Hematopoietic multipotent progenitor cell treated with erythropoietin and hydrocortisone succinate and interleukin-3 and kit ligand, for 17 days (in vitro differentiated cells): Measurements from ENCODE around the gene LY6G6C.

ENCODE experiments used
- DNase-seq: peaks from one replicate; pipeline ENCODE4 v3.0.0-alpha.2; 2015; ENCODE audit warnings: low spot score

LY6G6C gene

GRCh38 chr6:31741815-31742214 lies 20.3 kb upstream of the LY6G6C start:
- no peak for DNase-seq

GRCh38 chr6:31740397-31741223 lies 19.1 kb upstream of the LY6G6C start:
- no peak for DNase-seq

GRCh38 chr6:31739639-31740396 lies 18.3 kb upstream of the LY6G6C start, which contains the start of gene MSH5:
Gene MSH5, plus strand, starts transcription at chr6:31740005. Its CDS starts 462 bp downstream, at chr6:31740467.
- peak; percentile 98 for DNase-seq

- peak; percentile 66 for DNase-seq
These were observed 16.7 kb upstream of the LY6G6C start for GRCh38 chr6:31737991-31738979.

DNA sequence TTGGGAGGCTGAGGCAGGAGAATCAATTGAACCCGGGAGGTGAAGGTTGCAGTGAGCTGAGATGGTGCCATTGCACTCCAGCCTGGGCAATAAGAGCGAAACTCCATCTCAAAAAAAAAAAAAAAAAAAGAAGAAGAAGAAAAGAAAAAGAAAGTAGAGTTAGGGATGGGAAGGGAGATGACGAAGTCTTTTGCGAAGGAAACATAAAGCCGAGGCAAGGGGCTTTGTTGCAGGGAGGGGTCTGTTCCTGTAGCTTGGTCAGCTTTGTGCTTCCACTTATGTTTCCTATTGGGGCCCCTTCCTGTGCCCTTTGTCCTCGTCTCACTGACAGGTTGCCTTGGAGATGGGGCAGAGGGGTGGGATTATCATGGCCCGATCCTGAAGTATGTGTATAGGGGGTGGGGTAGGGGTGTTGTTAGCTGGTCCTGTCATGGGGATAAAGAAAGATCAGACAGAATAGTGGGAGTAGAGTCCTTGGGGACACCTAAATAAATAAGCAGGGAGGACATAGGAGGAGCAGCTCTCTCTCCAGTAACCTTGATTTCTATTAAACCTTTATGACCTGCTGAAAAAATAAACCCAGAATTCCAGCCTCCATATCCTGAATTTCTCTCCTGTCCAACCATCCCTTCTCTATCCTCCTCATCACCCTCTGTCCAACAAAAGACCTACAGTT lies 15.9 kb upstream of the LY6G6C start:
- DNase-seq = no peak

- no peak for DNase-seq
These were observed 15.3 kb upstream of the LY6G6C start for GRCh38 chr6:31736768-31737314.

GRCh38 chr6:31736021-31736767 lies 14.6 kb upstream of the LY6G6C start, which contains the start of gene CLIC1:
Gene CLIC1, minus strand, starts transcription at chr6:31736530. Its CDS starts 230 bp downstream, at chr6:31736300.
- DNase-seq = peak; percentile 84

- peak; percentile 63 for DNase-seq
These were observed 13.4 kb upstream of the LY6G6C start for GRCh38 chr6:31734821-31735406.

DNA sequence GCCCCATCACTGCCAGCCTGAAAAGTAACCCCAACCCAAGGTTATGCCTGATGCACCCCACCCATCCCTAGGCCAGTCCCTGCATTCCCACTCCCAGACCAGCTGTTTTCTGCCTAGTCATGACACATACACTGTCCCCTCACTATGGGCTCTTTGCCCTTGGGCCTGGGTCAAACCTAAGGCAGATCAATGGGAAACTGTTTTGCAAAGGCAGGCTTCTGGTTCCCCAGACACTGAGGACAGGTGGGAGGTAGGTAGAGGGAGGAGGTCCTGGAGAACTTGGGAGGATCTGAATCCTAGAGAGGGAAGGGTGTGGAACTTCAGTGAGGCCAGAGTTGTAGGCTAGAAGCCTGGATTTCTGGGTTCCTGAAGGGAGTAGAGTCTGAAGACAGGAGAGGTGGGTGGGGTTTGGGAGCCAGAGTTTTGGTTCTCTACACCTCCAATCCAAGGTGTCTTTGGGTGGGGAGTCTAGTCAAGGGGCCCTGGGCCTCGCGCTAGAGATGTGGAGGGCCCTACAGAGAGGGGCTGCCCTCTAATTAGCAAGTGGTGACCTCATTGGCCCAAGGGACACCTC lies 12.8 kb upstream of the LY6G6C start:
- no peak for DNase-seq

- no peak for DNase-seq
These were observed 12.2 kb upstream of the LY6G6C start for GRCh38 chr6:31733734-31734133.

DNA sequence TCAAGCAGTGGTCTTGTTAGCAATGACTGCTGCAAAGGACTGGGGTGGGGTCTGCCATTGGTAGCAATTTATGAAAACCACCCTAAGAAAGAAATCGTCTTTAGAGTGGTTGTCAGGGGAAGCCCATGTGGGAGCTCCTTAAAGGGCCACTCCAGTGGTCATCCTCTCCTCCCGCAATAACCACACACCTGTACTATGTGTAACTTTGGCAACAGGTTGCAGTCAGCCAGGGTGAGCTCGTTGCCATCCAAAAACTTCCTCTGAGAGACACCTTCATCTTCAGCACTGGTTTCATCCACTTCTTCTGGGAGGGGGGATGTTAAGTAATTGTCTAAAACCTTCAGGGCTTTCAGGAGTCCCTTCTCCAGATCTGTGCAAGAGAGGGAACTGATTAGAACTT lies 10.5 kb upstream of the LY6G6C start:
- DNase-seq = no peak

- no peak for DNase-seq
These were observed 9.1 kb upstream of the LY6G6C start for GRCh38 chr6:31730631-31731086.

DNA sequence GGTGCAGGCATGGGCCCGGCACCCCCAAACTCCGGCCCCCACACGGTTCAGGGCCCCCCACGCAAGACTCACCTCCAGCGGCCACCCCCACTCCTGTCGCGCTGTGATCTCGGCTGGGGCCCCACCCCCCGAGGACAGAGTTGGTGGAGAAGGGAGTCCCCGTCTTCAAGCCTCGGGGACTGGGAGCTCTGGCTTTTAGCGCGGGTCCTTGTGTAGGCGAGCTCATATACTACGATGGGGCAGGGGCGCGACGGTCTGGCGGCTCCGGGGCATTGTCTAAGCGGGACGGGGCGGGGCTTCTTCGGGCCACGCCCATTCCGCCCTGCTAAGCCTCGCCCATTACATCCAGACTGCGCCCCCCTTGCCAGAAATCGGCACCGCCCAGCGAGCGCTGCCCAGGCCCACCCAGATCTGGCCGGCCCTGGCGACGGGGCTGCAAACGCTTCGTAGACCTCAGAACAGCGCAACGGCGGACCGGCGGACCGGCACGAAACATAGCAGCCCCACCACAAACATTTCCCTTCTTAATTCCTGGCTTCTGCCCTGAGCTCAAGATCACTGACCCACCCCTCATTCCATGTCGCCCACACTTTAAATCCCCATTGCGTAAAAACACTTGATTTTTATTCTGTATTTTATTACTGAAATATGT lies 8.6 kb upstream of the LY6G6C start:
- peak; percentile 79 for DNase-seq

- peak; percentile 85 for DNase-seq
These were observed 8.0 kb upstream of the LY6G6C start for GRCh38 chr6:31729515-31729978.

GRCh38 chr6:31728767-31729514 lies 7.4 kb upstream of the LY6G6C start, which contains the start of gene DDAH2:
Gene DDAH2, minus strand, starts transcription at chr6:31729299. Its CDS starts 138 bp downstream, at chr6:31729161.
- DNase-seq = no peak

DNA sequence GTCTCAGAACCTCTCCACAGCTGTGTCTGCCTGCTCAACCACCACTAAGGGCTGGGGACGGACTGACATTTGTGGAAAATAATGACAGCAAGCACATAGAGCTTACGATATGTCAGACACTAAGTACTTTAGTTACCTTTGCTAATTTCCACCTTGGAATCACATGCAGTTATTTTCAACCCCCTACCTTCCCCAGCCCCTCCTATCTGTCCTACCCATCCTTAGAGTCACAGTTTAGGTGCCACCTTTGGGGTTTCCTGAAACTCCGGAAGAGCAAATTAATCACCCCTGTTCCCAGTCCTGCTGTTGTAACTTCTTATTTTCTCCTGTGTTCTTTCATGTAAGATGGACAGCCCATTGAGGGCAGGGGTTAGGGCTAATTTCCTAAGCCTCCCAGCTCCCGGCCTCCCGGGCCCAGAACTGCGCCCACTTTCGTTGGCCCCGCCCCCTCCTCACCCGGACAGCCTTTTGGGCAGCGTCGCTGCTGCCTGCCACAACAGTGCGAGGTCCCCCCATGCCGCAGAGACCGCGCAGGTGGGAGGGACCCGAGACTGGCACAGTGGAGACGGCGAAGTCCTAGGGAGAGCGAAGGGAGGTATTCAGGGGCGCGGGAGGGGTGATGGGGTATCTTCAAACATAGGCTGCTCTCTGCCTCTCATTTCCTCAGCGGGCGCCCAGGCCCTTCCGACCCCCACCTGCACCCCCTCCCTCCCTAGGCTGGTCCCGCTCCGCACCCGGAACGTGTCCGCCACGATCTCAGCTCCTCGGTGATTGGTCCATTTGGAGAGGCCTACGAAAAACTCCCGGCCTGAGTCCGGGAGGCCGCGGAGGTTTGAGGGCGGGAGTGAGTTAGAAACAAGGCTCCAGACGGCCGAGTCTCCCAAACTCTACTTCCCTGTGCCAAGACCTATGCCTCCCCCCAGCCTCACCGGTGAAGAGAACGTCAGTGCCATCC lies 6.4 kb upstream of the LY6G6C start:
- DNase-seq = no peak
